SK-N-SH (cell line): ENCODE results near the gene TMX2. TPM values are rescaled to one million over a fixed set of nuclear protein-coding genes. Genes with fewer than 3 reads are reported as not detected.

Source experiments
- CTCF ChIA-PET: fragments of 300-600, 350-600 bp; formaldehyde crosslinking; extraction: SDS; loops from one replicate; lab custom pipeline; 2021; lab: Yijun Ruan, JAX
- POLR2A ChIA-PET: fragments of 350-600 bp; sonication (Branson Sonifier 250); formaldehyde crosslinking; extraction: SDS; loops from one replicate; lab custom pipeline; 2020; ENCODE audit warnings: antibody characterized with exemption, inconsistent platforms; lab: Yijun Ruan, JAX
- DNase-seq: peaks from one replicate; pipeline ENCODE4 v3.0.0; 2012
- H2AFZ ChIP-seq: fragments of 200-600 bp; sonication (generic); 2 replicates; pipeline ENCODE4 v1.8.1; 2016; ENCODE audit warnings: antibody characterized with exemption, mild to moderate bottlenecking, low read depth
- H3F3A ChIP-seq: fragments of 200-600 bp; sonication (generic); replicated peaks from 2 replicates; pipeline ENCODE3; 2016; ENCODE audit warnings: antibody characterized with exemption, mild to moderate bottlenecking; ENCODE audit not compliant: insufficient read depth
- H3K27ac ChIP-seq, 2 experiments: fragments of 200-500 bp in 1 of 2; fragments of 200-600 bp in 1 of 2; sonication (Bioruptor generic) in 1 of 2; sonication (generic), shearing (Covaris generic) in 1 of 2; 2 replicates each; pipeline versions ENCODE4 v1.5.1 to v1.6.1; 2014 to 2016; ENCODE audit warnings: low read depth in 2 of 2, inconsistent platforms in 1 of 2, low read length in 1 of 2, mild to moderate bottlenecking in 1 of 2, mixed read lengths in 1 of 2
- H3K27me3 ChIP-seq: fragments of 200-600 bp; sonication (generic), shearing (Covaris generic); 2 replicates; pipeline ENCODE4 v1.6.1; 2016; ENCODE audit warnings: mixed run types; ENCODE audit not compliant: insufficient read depth
- H3K36me3 ChIP-seq, 2 experiments: fragments of 200-500 bp in 1 of 2; fragments of 200-600 bp in 1 of 2; sonication (Bioruptor generic) in 1 of 2; sonication (generic) in 1 of 2; replicated peaks in 1 of 2; 2 replicates each; pipeline versions ENCODE3 to v1.5.1; 2014 to 2016; ENCODE audit warnings: low read length in 1 of 2, mild to moderate bottlenecking in 1 of 2; ENCODE audit not compliant: insufficient read depth in 2 of 2, control insufficient read depth in 1 of 2
- H3K4me1 ChIP-seq, 2 experiments: fragments of 200-500 bp in 1 of 2; fragments of 200-600 bp in 1 of 2; sonication (Bioruptor generic) in 1 of 2; sonication (generic), shearing (Covaris generic) in 1 of 2; 2 replicates each; pipeline versions ENCODE4 v1.5.1 to v1.6.1; 2014 to 2016; ENCODE audit warnings: low read depth in 1 of 2, low read length in 1 of 2, mixed run types in 1 of 2; ENCODE audit not compliant: insufficient read depth in 2 of 2, control insufficient read depth in 1 of 2
- H3K4me2 ChIP-seq: fragments of 200-600 bp; sonication (generic), shearing (Covaris generic); 2 replicates; pipeline ENCODE4 v1.6.1; 2017; ENCODE audit warnings: mixed run types
- H3K4me3 ChIP-seq, 2 experiments: fragments of 200-500 bp in 1 of 2; fragments of 200-600 bp in 1 of 2; sonication (Bioruptor generic) in 1 of 2; sonication (generic), shearing (Covaris generic) in 1 of 2; 2 replicates each; pipeline versions ENCODE4 v1.5.1 to v1.8.1; 2014 to 2016; ENCODE audit warnings: low read depth in 2 of 2, inconsistent platforms in 1 of 2, low read length in 1 of 2, mild to moderate bottlenecking in 1 of 2, mixed read lengths in 1 of 2, moderate library complexity in 1 of 2
- H3K79me2 ChIP-seq: fragments of 200-600 bp; sonication (generic); 2 replicates; pipeline ENCODE4 v1.8.1; 2017; ENCODE audit warnings: mild to moderate bottlenecking; ENCODE audit not compliant: insufficient read depth
- H3K9ac ChIP-seq: fragments of 200-600 bp; sonication (generic); 2 replicates; pipeline ENCODE4 v1.6.1; 2017; ENCODE audit warnings: mixed run types
- H3K9me2 ChIP-seq: fragments of 200-600 bp; sonication (generic); 2 replicates; pipeline ENCODE4 v1.6.1; 2017; ENCODE audit warnings: mixed run types
- H3K9me3 ChIP-seq: fragments of 200-600 bp; sonication (generic); 2 replicates; pipeline ENCODE4 v1.6.1; 2017; ENCODE audit warnings: mixed run types, mild to moderate bottlenecking, moderate library complexity
- H4K20me1 ChIP-seq: fragments of 200-600 bp; sonication (generic); 2 replicates; pipeline ENCODE4 v1.6.1; 2017; ENCODE audit warnings: mild to moderate bottlenecking, mixed run types; ENCODE audit not compliant: insufficient read depth
- CHD2 ChIP-seq: fragments of 150-350 bp; IDR thresholded peaks from 2 replicates; pipeline ENCODE4 v1.6.1; 2018; ENCODE audit warnings: low read length; ENCODE audit not compliant: partially characterized antibody
- CTCF ChIP-seq: fragments of 200-600 bp; sonication (generic); IDR thresholded peaks from 2 replicates; pipeline ENCODE4 v1.6.1; 2017; ENCODE audit warnings: antibody characterized with exemption, mild to moderate bottlenecking, moderate library complexity
- EP300 ChIP-seq, 2 experiments: IDR thresholded peaks; 2 replicates each; pipeline versions ENCODE4 v1.4.0 to v1.6.1; 2012; ENCODE audit warnings: borderline replicate concordance in 1 of 2, low read depth in 1 of 2, low read length in 1 of 2
- EZH2phosphoT487 ChIP-seq: fragments of 200-600 bp; sonication (generic); IDR thresholded peaks from 2 replicates; pipeline ENCODE4 v1.6.1; 2017; ENCODE audit warnings: low read depth, mixed run types, mild to moderate bottlenecking, antibody characterized with exemption, moderate library complexity, borderline replicate concordance
- FOXM1 ChIP-seq: IDR thresholded peaks from 2 replicates; pipeline ENCODE4 v1.4.0; 2012; ENCODE audit warnings: low read depth, mild to moderate bottlenecking
- MEF2A ChIP-seq: IDR thresholded peaks from 2 replicates; pipeline ENCODE4 v1.4.0; 2012; ENCODE audit warnings: low read depth, borderline replicate concordance
- NFIC ChIP-seq: IDR thresholded peaks from 2 replicates; pipeline ENCODE4 v1.4.0; 2012; ENCODE audit warnings: borderline replicate concordance
- RAD21 ChIP-seq: IDR thresholded peaks from 2 replicates; pipeline ENCODE4 v1.6.1; 2012; ENCODE audit warnings: mild to moderate bottlenecking, low read length
- RCOR1 ChIP-seq: fragments of 150-350 bp; IDR thresholded peaks from 2 replicates; pipeline ENCODE4 v1.6.1; 2017; ENCODE audit warnings: antibody characterized with exemption, low read length
- REST ChIP-seq: IDR thresholded peaks from 2 replicates; pipeline ENCODE4 v1.6.1; 2012; ENCODE audit warnings: mild to moderate bottlenecking, low read depth, low read length, moderate library complexity
- SIN3A ChIP-seq: IDR thresholded peaks from 2 replicates; pipeline ENCODE4 v1.6.1; 2012; ENCODE audit warnings: low read depth, mild to moderate bottlenecking, low read length, moderate library complexity, borderline replicate concordance
- TAF1 ChIP-seq: IDR thresholded peaks from 2 replicates; pipeline ENCODE4 v1.6.1; 2012; ENCODE audit warnings: low read depth, mild to moderate bottlenecking, low read length, moderate library complexity, borderline replicate concordance
- TCF12 ChIP-seq: IDR thresholded peaks from 2 replicates; pipeline ENCODE4 v1.4.0; 2012
- TEAD4 ChIP-seq: IDR thresholded peaks from 2 replicates; pipeline ENCODE4 v1.4.0; 2012; ENCODE audit warnings: mild to moderate bottlenecking, borderline replicate concordance; ENCODE audit not compliant: insufficient read depth
- USF1 ChIP-seq: IDR thresholded peaks from 2 replicates; pipeline ENCODE4 v1.4.0; 2012; ENCODE audit warnings: low read depth, borderline replicate concordance
- USF2 ChIP-seq: fragments of 150-350 bp; IDR thresholded peaks from 2 replicates; pipeline ENCODE4 v1.6.1; 2017; ENCODE audit warnings: antibody characterized with exemption, low read length, low read depth, borderline replicate concordance
- YY1 ChIP-seq: IDR thresholded peaks from 2 replicates; pipeline ENCODE4 v1.4.0; 2012; ENCODE audit warnings: low read depth, mild to moderate bottlenecking
- WGBS: methylation state at CpG from one replicate; pipeline ENCODE4 v1.1.6; 2017; ENCODE audit warnings: low lambda C conversion rate; 5-methylcytosine and 5-hydroxymethylcytosine counted together
- polyA plus RNA-seq, 3 experiments: library from polyadenylated mRNA; depleted of rRNA; stranded (reverse); fragments of >200 nt; gene quantifications; 2 replicates each; pipeline ENCODE4 v1.2.3, GENCODE V29; 2012
- TF ChIP-seq, protein P1 (sequence below): IDR thresholded peaks from 2 replicates; pipeline ENCODE4 v1.4.0; 2012; ENCODE audit warnings: low read depth
- TF ChIP-seq, protein P2 (sequence below): IDR thresholded peaks from 2 replicates; pipeline ENCODE4; 2012

Gene TMX2
- polyA plus RNA-seq, 1 of the 3 experiments (the other 2 are of a cell fraction) = 88.6 TPM

GRCh38 chr11:57772562-57772961 is 60.2 kb downstream of the TMX2 start:
- no peak overlapping the region for H3K9ac ChIP-seq
- TF ChIP-seq FOXM1 (no peak), EZH2phosphoT487 (no peak), MEF2A (no peak), RAD21 (no peak), CTCF (no peak), TAF1 (no peak), TEAD4 (no peak), CHD2 (no peak), REST (no peak), RCOR1 (no peak)
- H3K9me2 ChIP-seq = no peaks in the 10 kb centered on the region
- H3F3A ChIP-seq = peaks cover 12% of the 10 kb centered on the region
- peaks cover 15 to 27% of the 10 kb centered on the region in 2 experiments for H3K4me1 ChIP-seq
- no peak overlapping the region for H3K4me3 ChIP-seq
- no peaks in the 10 kb centered on the region for H3K27me3 ChIP-seq
- peaks cover 0 to 3% of the 10 kb centered on the region in 2 experiments for H3K36me3 ChIP-seq
- H4K20me1 ChIP-seq = peaks cover 80% of the 10 kb centered on the region
- H2AFZ ChIP-seq = no peak overlapping the region
- no peak overlapping the region for H3K27ac ChIP-seq
- H3K79me2 ChIP-seq = peaks cover 100% of the 10 kb centered on the region
- WGBS = 72% methylated on average over 4 of the region's 4 CpGs
- no peak for DNase-seq
- ChIA-PET CTCF (interaction anchor here (1.0 to 1.8 kb wide), 2 partner anchors 10 to 28 kb away, joined by 3 to 8 read pairs; no protein-coding TSS in a partner anchor), POLR2A (no interaction called here)
- no peaks in the 10 kb centered on the region for H3K9me3 ChIP-seq
- no peak overlapping the region for H3K4me2 ChIP-seq

GRCh38 chr11:57773026-57773598 is 60.7 kb downstream of the TMX2 start:
- H3K9me2 ChIP-seq = no peaks in the 10 kb centered on the region
- no peak overlapping the region for H3K9ac ChIP-seq
- no peak overlapping the region for H3K27ac ChIP-seq
- POLR2A ChIA-PET = no interaction called here
- DNase-seq = no peak
- no peak overlapping the region for H3K4me2 ChIP-seq
- H2AFZ ChIP-seq = no peak overlapping the region
- peaks cover 17% of the 10 kb centered on the region for H3F3A ChIP-seq
- H4K20me1 ChIP-seq = peaks cover 86% of the 10 kb centered on the region
- CTCF ChIA-PET = interaction anchor here (1.0 to 1.8 kb wide), 2 partner anchors 10 to 28 kb away, joined by 3 to 8 read pairs; no protein-coding TSS in a partner anchor
- H3K4me3 ChIP-seq = no peak overlapping the region
- H3K79me2 ChIP-seq = peaks cover 100% of the 10 kb centered on the region
- WGBS = 73% methylated on average over 5 of the region's 5 CpGs
- H3K4me1 ChIP-seq = peaks cover 21 to 32% of the 10 kb centered on the region in 2 experiments
- H3K36me3 ChIP-seq = no peaks in the 10 kb centered on the region
- no peaks in the 10 kb centered on the region for H3K9me3 ChIP-seq
- no peaks in the 10 kb centered on the region for H3K27me3 ChIP-seq
- no peak for TF ChIP-seq FOXM1
- no peak for TF ChIP-seq TAF1
- TF ChIP-seq NFIC = no peak
- no peak for TF ChIP-seq USF2
- TF ChIP-seq EP300 (IDR thresholded peaks at IDR 0.05; ENCODE audit: borderline replicate concordance in 1 of 2, low read depth in 1 of 2, low read length in 1 of 2) = no peak
- no peak for TF ChIP-seq SIN3A
- TF ChIP-seq, protein P1, sequence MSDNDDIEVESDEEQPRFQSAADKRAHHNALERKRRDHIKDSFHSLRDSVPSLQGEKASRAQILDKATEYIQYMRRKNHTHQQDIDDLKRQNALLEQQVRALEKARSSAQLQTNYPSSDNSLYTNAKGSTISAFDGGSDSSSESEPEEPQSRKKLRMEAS = no peak
- TF ChIP-seq YY1 = no peak
- TF ChIP-seq TCF12 = no peak
- no peak for TF ChIP-seq USF1
- no peak for TF ChIP-seq RAD21
- TF ChIP-seq, protein P2, sequence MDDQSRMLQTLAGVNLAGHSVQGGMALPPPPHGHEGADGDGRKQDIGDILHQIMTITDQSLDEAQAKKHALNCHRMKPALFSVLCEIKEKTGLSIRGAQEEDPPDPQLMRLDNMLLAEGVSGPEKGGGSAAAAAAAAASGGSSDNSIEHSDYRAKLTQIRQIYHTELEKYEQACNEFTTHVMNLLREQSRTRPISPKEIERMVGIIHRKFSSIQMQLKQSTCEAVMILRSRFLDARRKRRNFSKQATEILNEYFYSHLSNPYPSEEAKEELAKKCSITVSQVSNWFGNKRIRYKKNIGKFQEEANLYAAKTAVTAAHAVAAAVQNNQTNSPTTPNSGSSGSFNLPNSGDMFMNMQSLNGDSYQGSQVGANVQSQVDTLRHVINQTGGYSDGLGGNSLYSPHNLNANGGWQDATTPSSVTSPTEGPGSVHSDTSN = no peak
